Stimulated activated naive B cell treated with anti-CD40 and anti-IgM and Interleukin-4, amounts not matched to agents 10 μg/mL and 1 μg/mL and 100 μg/mL, for 72 hours (primary cell): Measurements from ENCODE around the gene ZNF396.
A peak's percentile ranks its signal among the peaks of the same experiment; 100 is the strongest.

Source experiments
- ATAC-seq, 2 donors: fragments of 150-1000 bp; cut with Tn5 transposase; replicated peaks; 2 replicates each; pipeline ENCODE4 v1.10.0; 2021; ENCODE audit warnings: moderate library complexity in 1 of 2
- DNase-seq: peaks from one replicate; pipeline ENCODE4 v3.0.0; 2021
- H3K27ac Mint-ChIP-seq: one replicate; pipeline ENCODE4 v1.8.0; 2022; ENCODE audit warnings: mild to moderate bottlenecking, mixed read lengths
- H3K27me3 Mint-ChIP-seq, 2 donors: one replicate each; pipeline ENCODE4 v1.8.0; 2022; ENCODE audit warnings: mixed read lengths in 2 of 2
- H3K36me3 Mint-ChIP-seq, 2 donors: one replicate each; pipeline ENCODE4 v1.8.0; 2022; ENCODE audit warnings: mixed read lengths in 2 of 2, mild to moderate bottlenecking in 1 of 2
- H3K4me1 Mint-ChIP-seq, 2 donors: one replicate each; pipeline ENCODE4 v1.8.0; 2022; ENCODE audit warnings: mixed read lengths in 2 of 2, mild to moderate bottlenecking in 1 of 2
- H3K4me3 Mint-ChIP-seq, 2 donors: one replicate each; pipeline ENCODE4 v1.8.0; 2022; ENCODE audit warnings: mild to moderate bottlenecking in 2 of 2, mixed read lengths in 2 of 2, moderate library complexity in 1 of 2
- H3K9me3 Mint-ChIP-seq, 2 donors: one replicate each; pipeline ENCODE4 v1.8.0; 2022; ENCODE audit warnings: mixed read lengths in 2 of 2, mild to moderate bottlenecking in 1 of 2

Gene ZNF396

GRCh38 chr18:35343488-35343935 is 33.6 kb downstream of the ZNF396 start:
- peaks cover 26 to 47% of the 10 kb centered on the region in 2 donors for H3K4me1 Mint-ChIP-seq
- H3K27me3 Mint-ChIP-seq = no peaks in the 10 kb centered on the region
- peak overlapping the region; percentile 96 for H3K27ac Mint-ChIP-seq
- H3K4me3 Mint-ChIP-seq = peak overlapping the region; percentile 96 to 99
- DNase-seq (no peak), ATAC-seq (no peak)
- peaks cover 15 to 30% of the 10 kb centered on the region in 2 donors for H3K36me3 Mint-ChIP-seq
- peaks cover 3 to 4% of the 10 kb centered on the region in 2 donors for H3K9me3 Mint-ChIP-seq

- Mint-ChIP-seq H3K4me1 (peaks cover 13 to 46% of the 10 kb centered on the region in 2 donors), H3K27me3 (no peaks in the 10 kb centered on the region), H3K36me3 (peaks cover 39 to 70% of the 10 kb centered on the region in 2 donors), H3K27ac (no peak overlapping the region), H3K4me3 (no peak overlapping the region), H3K9me3 (no peaks in the 10 kb centered on the region)
- no peak for DNase-seq
- ATAC-seq = no peak
Observed at GRCh38 chr18:35337286-35337685, 39.9 kb downstream of the ZNF396 start.

- ATAC-seq (no peak), DNase-seq (no peak)
- Mint-ChIP-seq H3K27ac (no peak overlapping the region), H3K9me3 (no peaks in the 10 kb centered on the region), H3K4me3 (no peak overlapping the region), H3K4me1 (peaks cover 13 to 40% of the 10 kb centered on the region in 2 donors), H3K27me3 (no peaks in the 10 kb centered on the region), H3K36me3 (peaks cover 39 to 70% of the 10 kb centered on the region in 2 donors)
Observed at GRCh38 chr18:35335866-35336265, 41.3 kb downstream of the ZNF396 start.

- peak overlapping the region; percentile 60 for H3K27ac Mint-ChIP-seq
- ATAC-seq = no peak
- H3K4me3 Mint-ChIP-seq = no peak overlapping the region
- H3K36me3 Mint-ChIP-seq = peaks cover 37 to 64% of the 10 kb centered on the region in 2 donors
- no peak for DNase-seq
- no peaks in the 10 kb centered on the region for H3K27me3 Mint-ChIP-seq
- no peaks in the 10 kb centered on the region for H3K9me3 Mint-ChIP-seq
- peaks cover 10 to 40% of the 10 kb centered on the region in 2 donors for H3K4me1 Mint-ChIP-seq
Observed at GRCh38 chr18:35334821-35335220, 42.3 kb downstream of the ZNF396 start.

GRCh38 chr18:35334212-35334611 is 42.9 kb downstream of the ZNF396 start:
- ATAC-seq = no peak
- DNase-seq = no peak
- Mint-ChIP-seq H3K9me3 (no peaks in the 10 kb centered on the region), H3K4me3 (no peak overlapping the region), H3K4me1 (peaks cover 7 to 34% of the 10 kb centered on the region in 2 donors), H3K27ac (no peak overlapping the region), H3K27me3 (no peaks in the 10 kb centered on the region), H3K36me3 (peaks cover 33 to 57% of the 10 kb centered on the region in 2 donors)

- ATAC-seq (no peak), DNase-seq (no peak)
- Mint-ChIP-seq H3K4me1 (peaks cover 2 to 24% of the 10 kb centered on the region in 2 donors), H3K9me3 (peaks cover 2 to 4% of the 10 kb centered on the region in 2 donors), H3K27ac (no peak overlapping the region), H3K36me3 (peaks cover 25 to 41% of the 10 kb centered on the region in 2 donors), H3K27me3 (no peaks in the 10 kb centered on the region), H3K4me3 (no peak overlapping the region)
Observed at GRCh38 chr18:35331367-35332087, 45.6 kb downstream of the ZNF396 start.

GRCh38 chr18:35328868-35329267 is 48.3 kb downstream of the ZNF396 start:
- Mint-ChIP-seq H3K4me3 (no peak overlapping the region), H3K36me3 (peaks cover 12 to 20% of the 10 kb centered on the region in 2 donors), H3K27ac (no peak overlapping the region), H3K4me1 (peaks cover 0 to 9% of the 10 kb centered on the region in 2 donors), H3K9me3 (peaks cover 2 to 4% of the 10 kb centered on the region in 2 donors), H3K27me3 (no peaks in the 10 kb centered on the region)
- no peak for ATAC-seq
- no peak for DNase-seq

GRCh38 chr18:35326695-35327387 is 50.3 kb downstream of the ZNF396 start:
- Mint-ChIP-seq H3K4me3 (no peak overlapping the region), H3K9me3 (peaks cover 2 to 4% of the 10 kb centered on the region in 2 donors), H3K27me3 (no peaks in the 10 kb centered on the region), H3K36me3 (peaks cover 3 to 8% of the 10 kb centered on the region in 2 donors), H3K4me1 (no peaks in the 10 kb centered on the region), H3K27ac (no peak overlapping the region)
- DNase-seq = no peak
- no peak for ATAC-seq

- H3K27me3 Mint-ChIP-seq = no peaks in the 10 kb centered on the region
- no peak for ATAC-seq
- no peak for DNase-seq
- peaks cover 3 to 8% of the 10 kb centered on the region in 2 donors for H3K36me3 Mint-ChIP-seq
- peaks cover 2 to 4% of the 10 kb centered on the region in 2 donors for H3K9me3 Mint-ChIP-seq
- no peak overlapping the region for H3K27ac Mint-ChIP-seq
- no peak overlapping the region for H3K4me3 Mint-ChIP-seq
- H3K4me1 Mint-ChIP-seq = no peaks in the 10 kb centered on the region
Observed at GRCh38 chr18:35324926-35325655, 52.0 kb downstream of the ZNF396 start.

GRCh38 chr18:35322486-35323458 is 54.4 kb downstream of the ZNF396 start:
- Mint-ChIP-seq H3K36me3 (peaks cover 0 to 4% of the 10 kb centered on the region in 2 donors), H3K4me3 (no peak overlapping the region), H3K27ac (no peak overlapping the region), H3K9me3 (no peaks in the 10 kb centered on the region), H3K27me3 (no peaks in the 10 kb centered on the region), H3K4me1 (no peaks in the 10 kb centered on the region)
- no peak for DNase-seq
- ATAC-seq = no peak
